Occipital lobe (tissue), 2 donors: ENCODE results near the gene ARNT2. TPM values are rescaled to one million over a fixed set of nuclear protein-coding genes. Genes with fewer than 3 reads are reported as not detected.
"Not testable (repeated sequence)": the region's sequence is repeated elsewhere in the genome, so short reads cannot be mapped to it uniquely, and the experiment has no call there.

Experiments used
- DNase-seq: peaks from one replicate; lab custom pipeline; 2025; lab: John Stamatoyannopoulos, UW
- total RNA-seq: library from RNA; depleted of rRNA; stranded (reverse); fragments of >200 nt; gene quantifications from one replicate; pipeline ENCODE4 v1.2.3, GENCODE V29; 2014

Gene ARNT2
- total RNA-seq, 1 donor from 2014 or later = 56.6 TPM

- DNase-seq = no peak
These were observed 84.9 kb downstream of the ARNT2 start for GRCh38 chr15:80489030-80489594.

- no peak for DNase-seq
These were observed 86.3 kb downstream of the ARNT2 start for GRCh38 chr15:80490431-80490990.

DNA sequence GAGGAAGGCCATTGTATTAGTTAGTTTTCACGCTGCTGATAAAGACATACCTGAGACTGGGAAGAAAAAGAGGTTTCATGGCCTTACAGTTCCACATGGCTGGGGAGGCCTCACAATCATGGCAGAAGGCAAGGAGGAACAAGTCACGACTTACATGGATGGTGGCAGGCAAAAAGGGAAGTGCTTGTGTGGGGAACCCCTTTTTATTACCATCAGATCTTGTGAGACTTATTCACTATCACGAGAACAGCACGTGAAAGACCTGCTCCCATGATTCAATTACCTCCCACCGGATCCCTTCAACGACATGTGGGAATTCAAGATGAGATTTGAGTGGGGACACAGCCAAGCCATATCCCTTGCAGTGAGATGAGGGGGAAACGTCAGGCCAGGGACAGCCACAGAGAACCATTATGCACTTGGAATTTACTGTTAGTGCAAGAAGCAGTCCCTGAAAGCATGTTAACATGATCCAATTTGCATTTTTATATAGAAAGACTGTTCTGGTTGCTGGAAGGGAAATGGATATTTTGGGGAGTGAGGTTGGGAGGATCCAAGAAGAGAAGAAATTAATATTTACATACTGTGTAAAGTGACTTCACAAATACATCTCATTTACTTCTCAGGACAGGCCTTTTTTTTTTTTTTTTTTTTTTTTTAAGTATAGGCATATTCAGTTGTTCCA, 87.1 kb downstream of the ARNT2 start:
- no peak for DNase-seq

DNA sequence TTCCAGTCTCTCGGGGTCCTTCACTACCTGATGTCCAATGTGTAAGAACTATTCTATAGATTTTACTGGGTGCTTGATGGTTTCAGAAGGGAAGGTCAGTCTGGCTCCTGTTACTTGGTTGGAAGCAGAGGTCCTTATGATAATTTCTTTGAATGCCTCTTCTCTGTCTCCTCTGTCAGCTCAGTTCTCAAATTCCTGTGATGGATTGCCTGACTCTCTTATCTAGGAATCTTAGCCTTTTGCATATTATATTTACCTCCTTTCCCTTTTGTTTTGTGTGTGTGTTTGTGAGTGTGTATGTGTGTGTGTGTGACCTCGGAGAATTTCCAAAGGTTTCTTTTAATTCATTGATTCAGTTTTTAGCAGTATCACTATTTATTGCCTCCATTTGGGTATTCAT, 88.2 kb downstream of the ARNT2 start:
- no peak for DNase-seq

DNA sequence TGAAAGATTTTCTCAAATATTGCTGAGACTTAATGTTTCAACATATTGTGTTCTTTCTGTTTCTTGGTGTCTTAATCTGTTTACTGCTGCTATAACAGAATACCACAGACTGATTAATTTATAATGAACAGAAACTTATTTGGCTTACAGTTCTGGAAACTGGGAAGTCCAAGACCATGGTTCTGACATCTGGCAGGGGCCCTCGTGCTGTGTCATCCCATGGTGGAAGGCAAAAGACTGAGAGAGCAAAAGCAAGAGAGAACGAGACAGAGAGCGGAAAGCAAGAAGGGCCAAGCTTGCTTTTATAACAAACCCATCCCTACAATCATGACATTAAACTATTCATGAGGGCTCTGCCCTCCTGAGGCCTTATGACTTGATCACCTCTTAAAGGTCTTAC, 88.7 kb downstream of the ARNT2 start:
- DNase-seq = no peak

DNA sequence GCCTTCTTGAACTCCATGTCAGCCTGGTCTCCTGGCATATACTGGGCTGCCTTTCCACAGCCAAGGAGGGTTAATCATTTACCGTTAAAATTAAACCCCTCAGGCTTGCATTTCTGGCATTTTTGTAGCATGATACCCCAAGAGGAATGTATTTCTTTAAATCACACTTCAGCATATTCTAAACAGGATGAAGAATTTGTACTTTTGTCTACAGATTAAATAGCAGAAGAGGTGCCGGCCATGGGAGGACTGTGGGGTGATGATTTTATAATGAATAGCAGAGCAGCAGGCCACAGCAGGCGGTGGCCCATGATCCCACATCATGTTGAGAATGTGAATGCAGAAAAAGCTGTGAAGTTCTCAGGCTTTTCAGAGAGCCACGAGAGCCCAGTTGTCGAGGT, 90.2 kb downstream of the ARNT2 start:
- DNase-seq = no peak

GRCh38 chr15:80494756-80495155, 90.6 kb downstream of the ARNT2 start:
- DNase-seq = no peak

GRCh38 chr15:80495401-80495942, 91.3 kb downstream of the ARNT2 start:
- no peak for DNase-seq

- no peak for DNase-seq
These were observed 91.9 kb downstream of the ARNT2 start for GRCh38 chr15:80496096-80496495.

DNA sequence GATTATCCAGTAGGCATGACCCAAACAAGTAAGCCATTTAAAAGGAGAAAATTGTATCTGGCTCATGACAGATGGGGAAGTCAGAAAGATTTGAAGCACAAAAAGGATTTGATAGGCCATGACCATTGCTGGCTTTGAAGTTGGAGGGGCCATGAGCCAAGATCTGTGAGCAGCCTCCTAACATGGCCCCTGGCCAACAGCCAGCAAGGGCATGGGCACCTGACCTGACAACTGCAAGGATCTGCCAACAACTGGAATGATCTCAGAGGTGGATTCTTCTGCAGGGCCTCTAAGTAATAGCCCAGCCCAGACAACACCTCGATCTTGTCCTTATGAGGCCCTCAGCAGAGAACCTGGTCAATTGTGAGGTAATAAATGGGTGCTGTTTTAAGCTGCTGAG, 93.0 kb downstream of the ARNT2 start:
- DNase-seq = no peak

- no peak for DNase-seq
These were observed 94.5 kb downstream of the ARNT2 start for GRCh38 chr15:80498652-80499051.

GRCh38 chr15:80500021-80500420, 95.8 kb downstream of the ARNT2 start:
- DNase-seq = no peak

DNA sequence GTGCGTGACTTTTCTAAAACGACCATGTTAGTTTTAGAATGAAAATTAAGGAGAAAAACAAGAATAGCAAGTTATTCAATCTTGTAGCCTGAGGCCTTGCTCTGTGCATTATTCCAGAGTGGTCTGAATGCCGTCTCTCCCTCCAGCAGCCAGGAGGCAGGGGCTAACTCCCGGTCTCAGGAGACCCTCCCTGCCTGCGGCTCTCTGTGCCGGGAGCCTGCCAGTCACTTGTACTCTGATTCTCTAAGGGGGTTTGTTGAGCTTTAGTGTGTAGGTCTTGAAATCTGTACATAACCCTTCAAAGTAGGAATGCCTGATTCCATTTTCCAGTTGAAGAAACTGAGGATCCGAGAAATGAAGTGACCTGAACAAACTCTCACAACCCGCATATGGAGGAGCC, 97.3 kb downstream of the ARNT2 start:
- DNase-seq = no peak

DNA sequence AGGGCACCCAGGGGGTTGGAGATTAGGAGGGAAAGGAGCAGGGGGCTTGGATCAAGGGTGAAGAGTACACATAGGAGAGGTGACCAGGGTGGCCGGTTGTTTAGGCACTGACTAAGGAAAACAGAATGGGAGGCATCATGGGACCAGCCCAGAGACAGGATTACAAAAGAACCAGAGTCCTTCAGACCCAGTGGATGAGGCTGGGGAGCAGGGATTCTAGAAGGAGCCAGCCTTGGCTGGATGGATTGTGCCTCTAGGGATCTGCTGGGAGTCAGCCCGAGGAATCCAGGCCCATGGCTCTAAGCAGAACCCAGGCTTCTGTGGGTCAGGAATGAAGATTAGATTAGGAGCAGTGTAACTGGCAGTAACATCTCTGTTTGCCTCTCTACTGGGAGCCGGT, 98.6 kb downstream of the ARNT2 start:
- DNase-seq = no peak

DNA sequence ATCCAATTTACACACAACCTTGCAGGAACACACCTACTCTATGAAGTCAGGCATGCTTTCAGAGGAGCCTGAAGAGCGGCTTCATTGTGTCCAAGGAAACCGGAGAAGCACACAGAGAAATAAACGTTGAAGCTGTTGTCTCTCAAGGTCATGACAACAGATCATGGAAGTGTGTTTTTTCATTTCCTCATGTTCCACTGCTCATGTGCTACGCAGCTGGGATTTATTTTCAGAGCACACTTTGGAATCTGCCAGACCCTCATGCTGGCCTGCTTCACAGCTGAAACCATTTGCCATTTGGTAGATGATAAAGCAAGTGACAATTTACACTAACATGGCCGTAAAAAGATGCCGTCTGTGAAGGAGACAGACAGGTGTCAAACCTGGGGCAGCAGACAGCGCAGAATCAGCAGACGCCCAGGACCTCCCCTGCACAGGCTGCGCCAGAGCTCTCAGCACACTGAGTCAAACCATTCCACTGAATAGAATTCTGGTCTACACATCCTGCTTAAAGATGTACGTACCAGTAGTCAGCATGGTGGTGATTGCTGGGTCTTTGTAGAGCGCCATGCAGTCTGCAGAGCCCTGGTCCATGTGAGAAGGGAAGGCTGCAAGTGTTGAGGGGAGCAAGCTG, 99.3 kb downstream of the ARNT2 start:
- no peak for DNase-seq

DNA sequence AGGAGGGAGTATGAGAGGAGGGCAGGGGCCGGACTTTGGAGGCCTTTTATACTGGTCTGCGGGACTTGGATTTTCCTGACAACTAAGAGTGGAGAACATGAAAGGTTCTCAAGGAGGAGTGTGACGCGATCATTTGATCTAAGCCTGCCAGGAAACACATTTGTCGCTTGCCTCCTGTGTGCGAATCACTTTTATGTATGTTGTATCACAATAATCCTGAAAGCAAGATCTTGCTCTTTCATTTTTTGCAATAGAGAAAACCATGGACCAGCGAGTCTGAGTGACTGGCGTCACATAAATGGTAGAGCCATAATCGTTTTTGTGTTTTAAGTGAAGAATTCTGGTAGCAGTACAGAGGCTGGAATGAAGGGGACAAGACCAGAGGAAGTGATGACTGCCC, 100.7 kb downstream of the ARNT2 start:
- DNase-seq = no peak

DNA sequence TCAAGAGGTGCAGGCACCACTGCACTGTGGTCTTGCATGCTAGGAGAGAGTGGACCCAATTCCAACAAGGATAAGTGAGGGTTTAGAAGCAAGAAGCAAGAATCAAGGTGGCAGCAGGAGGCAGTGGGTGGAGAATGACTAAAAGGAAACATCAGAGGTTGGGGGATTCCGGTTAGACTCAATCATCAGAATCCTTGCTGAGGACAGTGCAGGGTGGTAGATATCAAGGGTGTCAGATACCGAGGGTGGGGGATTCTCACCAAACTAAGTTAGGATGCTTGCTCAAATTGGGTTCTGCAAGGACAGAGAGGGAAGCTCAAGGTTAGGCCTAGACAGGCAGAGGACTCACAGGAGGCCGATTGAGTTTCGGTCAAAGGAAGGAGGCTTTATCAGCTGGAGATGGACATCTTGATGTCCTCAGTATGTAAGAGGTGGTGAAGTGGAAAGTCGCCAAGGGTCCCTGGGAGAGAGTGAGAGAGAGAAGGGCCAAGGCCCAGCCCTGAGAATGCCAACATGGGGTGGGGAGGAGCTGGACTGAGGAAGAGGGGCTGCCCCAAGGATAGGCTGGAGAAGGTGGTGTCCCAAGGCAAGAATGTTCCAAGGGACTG, 102.2 kb downstream of the ARNT2 start:
- DNase-seq = no peak

- no peak for DNase-seq
These were observed 102.9 kb downstream of the ARNT2 start for GRCh38 chr15:80507131-80507530.

DNA sequence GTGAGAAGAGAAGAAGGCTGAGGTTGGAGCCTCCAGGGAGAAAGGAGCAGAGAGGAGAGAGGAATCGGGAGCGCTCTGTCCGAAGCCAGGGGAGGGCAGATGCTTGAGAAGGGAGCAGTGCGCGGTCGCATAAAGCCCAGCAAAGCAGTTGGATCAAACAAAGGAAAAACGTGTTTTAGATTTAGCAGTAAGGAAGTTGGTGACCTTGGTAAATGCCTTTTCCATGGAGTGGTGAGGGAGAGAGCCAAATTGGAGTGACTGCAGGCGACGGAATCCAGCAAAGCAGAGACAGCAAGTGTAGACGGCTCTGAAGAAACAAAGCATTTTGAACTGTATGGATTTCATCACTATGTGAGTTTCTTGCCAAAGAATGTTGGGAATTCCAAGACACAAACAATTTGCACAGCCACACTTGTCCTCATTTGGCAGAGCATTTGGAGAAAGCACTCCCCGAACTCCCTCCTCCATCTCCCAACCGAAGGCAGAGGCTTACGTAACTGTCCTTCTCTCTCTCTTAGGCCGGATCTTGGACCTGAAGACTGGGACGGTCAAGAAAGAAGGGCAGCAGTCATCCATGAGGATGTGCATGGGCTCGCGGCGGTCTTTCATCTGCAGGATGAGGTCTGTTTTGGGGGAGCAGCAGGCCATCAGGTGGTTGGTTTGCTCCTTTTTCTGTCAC, 103.6 kb downstream of the ARNT2 start:
- no peak for DNase-seq

DNA sequence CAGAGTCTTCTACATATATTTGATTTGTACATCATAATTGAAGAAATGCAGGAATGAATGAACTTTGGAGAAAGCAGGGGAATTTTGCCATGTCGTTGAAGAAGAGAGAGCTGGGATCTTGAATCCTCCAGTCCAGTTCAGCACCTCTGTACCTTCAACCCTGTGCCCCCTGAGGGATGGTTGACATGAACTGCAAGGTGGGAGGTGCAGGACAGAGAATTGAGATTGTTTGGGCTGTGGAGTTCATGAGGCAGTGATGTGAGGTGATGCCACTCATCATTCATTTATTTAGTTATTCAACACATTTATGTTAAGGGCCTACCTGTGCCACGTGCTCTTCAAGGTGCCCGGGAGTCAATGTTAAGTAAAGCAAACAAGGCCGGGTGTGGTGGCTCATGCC, 104.6 kb downstream of the ARNT2 start:
- no peak for DNase-seq

GRCh38 chr15:80509800-80510199, 105.6 kb downstream of the ARNT2 start:
- DNase-seq = no peak

DNA sequence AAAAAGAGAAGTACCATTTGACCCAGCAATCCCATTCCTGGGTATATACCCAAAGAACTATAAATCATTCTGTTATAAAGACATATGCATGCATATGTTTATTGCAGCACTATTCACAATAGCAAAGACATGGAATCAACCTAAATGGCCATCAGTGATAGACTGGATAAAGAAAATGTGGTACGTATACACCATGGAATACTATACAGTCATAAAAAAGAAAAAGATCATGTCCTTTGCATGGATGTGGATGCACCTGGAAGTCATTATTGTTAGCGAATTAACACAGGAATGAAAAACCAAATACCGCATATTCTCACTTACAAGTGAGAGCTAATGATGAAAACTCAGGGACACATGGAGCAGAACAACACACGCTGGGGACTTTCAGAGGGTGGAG, 106.8 kb downstream of the ARNT2 start:
- not testable (repeated sequence) for DNase-seq
